HG03558 (cell line): ENCODE results near the gene ANTXRL.
"Not testable (repeated sequence)": the region's sequence is repeated elsewhere in the genome, so short reads cannot be mapped to it uniquely, and the experiment has no call there.

Source experiments
- ATAC-seq: cut with Tn5 transposase; IDR thresholded peaks from one replicate; pipeline ENCODE4 v1.9.1; 2021; ENCODE audit warnings: moderate number of reproducible peaks; ENCODE audit not compliant: unreplicated experiment; ENCODE audit errors: extremely low read depth

ANTXRL gene

GRCh38 chr10:46291817-46292572 is 5.2 kb downstream of the ANTXRL start:
- ATAC-seq, result no peak

GRCh38 chr10:46292573-46293023 is 5.8 kb downstream of the ANTXRL start:
- no peak for ATAC-seq

GRCh38 chr10:46293228-46293627 is 6.4 kb downstream of the ANTXRL start:
- ATAC-seq, result no peak

GRCh38 chr10:46293832-46294640 is 7.2 kb downstream of the ANTXRL start:
- ATAC-seq, result no peak

- ATAC-seq, result no peak
These were observed 7.9 kb downstream of the ANTXRL start for GRCh38 chr10:46294641-46295220.

GRCh38 chr10:46295350-46296010 is 8.7 kb downstream of the ANTXRL start:
- not testable (repeated sequence) for ATAC-seq

GRCh38 chr10:46296086-46296485 is 9.3 kb downstream of the ANTXRL start:
- not testable (repeated sequence) for ATAC-seq

GRCh38 chr10:46296641-46297141 is 9.9 kb downstream of the ANTXRL start:
- no peak for ATAC-seq

- no peak for ATAC-seq
These were observed 10.8 kb downstream of the ANTXRL start for GRCh38 chr10:46297406-46298204.

GRCh38 chr10:46298477-46299285 is 11.9 kb downstream of the ANTXRL start:
- ATAC-seq, result no peak

GRCh38 chr10:46299286-46299535 is 12.4 kb downstream of the ANTXRL start:
- ATAC-seq, result no peak

GRCh38 chr10:46299536-46300369 is 13.0 kb downstream of the ANTXRL start:
- ATAC-seq, result no peak

- ATAC-seq, result not testable (repeated sequence)
These were observed 13.5 kb downstream of the ANTXRL start for GRCh38 chr10:46300370-46300711.

GRCh38 chr10:46301056-46301645 is 14.4 kb downstream of the ANTXRL start:
- no peak for ATAC-seq

- no peak for ATAC-seq
These were observed 15.1 kb downstream of the ANTXRL start for GRCh38 chr10:46301721-46302479.

- not testable (repeated sequence) for ATAC-seq
These were observed 16.1 kb downstream of the ANTXRL start for GRCh38 chr10:46302765-46303352.

GRCh38 chr10:46304062-46304461 is 17.3 kb downstream of the ANTXRL start:
- ATAC-seq, result no peak
